Measurements from ENCODE around the gene KCNK13.

GRCh38 chr14:90095096-90095495, 33.3 kb downstream of the KCNK13 start:
- TF ChIP-seq CTCF (conservative IDR thresholded peaks at IDR 0.05; ENCODE audit: low read depth in 2 of 2) (no peak), POLR2AphosphoS5 (IDR thresholded peaks at IDR 0.05; ENCODE audit: low read depth) (no peak), ZNF462 (CRISPR knock-in tag; IDR thresholded peaks at IDR 0.05) (no peak), EZH2phosphoT487 (IDR thresholded peaks at IDR 0.05; ENCODE audit: unreplicated experiment) (no peak), JUNB (IDR thresholded peaks at IDR 0.05; ENCODE audit: unreplicated experiment) (no peak), CREB1 (CRISPR knock-in tag; IDR thresholded peaks at IDR 0.05; ENCODE audit: low read depth) (no peak), EZH2 (IDR thresholded peaks at IDR 0.05; ENCODE audit: low read depth, unreplicated experiment) (no peak), REST (IDR thresholded peaks at IDR 0.05; ENCODE audit: unreplicated experiment) (no peak)

Measured in GM23338 (cell line).